GM19467 (cell line): ENCODE results near the gene MFSD11.
A peak's percentile ranks its signal among the peaks of the same experiment; 100 is the strongest.
"Not testable (repeated sequence)": the region's sequence is repeated elsewhere in the genome, so short reads cannot be mapped to it uniquely, and the experiment has no call there.

Source experiments
- ATAC-seq: cut with Tn5 transposase; IDR thresholded peaks from one replicate; pipeline ENCODE4 v1.9.1; 2021; ENCODE audit warnings: mild to moderate bottlenecking, moderate library complexity; ENCODE audit not compliant: unreplicated experiment

MFSD11 gene

DNA sequence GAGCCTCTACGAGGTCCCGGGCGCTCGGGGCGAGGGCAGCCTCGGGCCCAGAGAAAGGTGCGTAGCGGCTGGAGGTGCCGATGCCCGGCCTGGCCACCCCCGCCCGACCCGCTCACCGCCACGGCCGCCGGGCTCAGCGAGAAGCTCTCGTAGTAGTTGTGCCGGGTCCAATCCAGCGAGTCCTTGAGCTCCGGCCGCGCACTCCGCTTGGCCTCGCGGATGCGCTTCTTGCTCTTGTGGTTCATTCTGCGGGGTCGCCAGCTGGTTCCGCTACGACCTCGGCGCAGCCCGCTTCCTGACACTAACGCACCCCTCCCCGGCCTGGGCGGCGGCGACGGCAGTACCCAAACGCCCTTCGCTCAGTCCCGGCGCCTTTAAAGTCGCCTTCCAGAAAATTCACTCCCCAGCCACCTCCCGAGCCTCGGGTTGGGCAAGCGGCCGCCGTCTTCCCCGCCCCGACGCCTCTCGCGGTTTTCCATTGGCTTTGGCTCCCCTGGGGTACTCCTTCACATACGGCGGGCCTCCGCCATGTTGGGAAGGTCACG is 11.6 kb upstream of the MFSD11 start, which contains the start of gene JMJD6:
Gene JMJD6 (minus strand): TSS at position 376 of the 545 bp plus-strand sequence. CDS start 131 bp downstream, at position 245.
- ATAC-seq, result peak; percentile 60

DNA sequence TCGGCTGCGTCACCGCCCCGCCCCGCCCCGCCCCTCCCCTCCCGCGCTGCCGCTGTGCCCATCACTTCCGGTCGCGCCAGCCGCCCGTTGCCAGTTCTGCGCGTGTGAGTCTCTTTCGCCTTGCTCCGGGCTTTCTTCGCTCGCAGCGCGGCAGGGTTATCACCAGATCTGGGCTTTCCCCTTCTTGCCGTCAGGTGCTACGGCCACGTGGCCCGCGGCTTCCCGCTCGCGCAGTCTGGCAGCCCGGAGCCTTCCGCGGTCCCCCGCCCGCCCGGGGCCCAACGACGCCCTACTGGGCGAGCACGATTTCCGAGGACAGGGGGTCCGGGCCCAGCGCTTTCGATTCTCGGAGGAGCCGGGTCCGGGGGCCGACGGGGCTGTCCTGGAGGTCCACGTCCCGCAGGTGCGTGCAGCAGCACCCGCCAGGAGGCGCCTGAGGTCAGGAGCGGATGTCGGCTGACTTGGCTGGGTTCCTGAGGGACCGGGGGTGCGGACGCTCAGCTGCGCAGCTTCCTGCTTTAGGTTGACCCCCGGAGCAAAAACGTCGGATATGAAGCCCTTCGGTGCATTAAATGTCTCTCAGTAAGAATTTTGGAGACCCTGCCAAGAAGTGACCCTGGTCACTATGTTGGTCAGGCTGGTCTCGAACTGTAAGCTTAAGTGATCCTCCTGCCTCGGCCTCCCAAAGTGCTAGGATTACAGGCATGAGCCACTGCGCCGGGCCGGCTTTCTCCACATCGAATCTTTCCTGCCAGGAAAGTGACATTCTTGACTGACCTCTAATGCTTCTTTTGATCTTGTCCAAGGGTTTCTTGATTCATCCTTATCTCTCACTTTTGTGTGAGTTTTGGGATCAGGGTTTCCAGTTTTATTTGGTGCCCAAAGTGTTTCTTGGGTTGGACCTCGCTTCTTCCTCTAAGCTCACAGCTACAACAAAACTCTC is 10.9 kb upstream of the MFSD11 start, which contains the start of gene METTL23:
Gene METTL23 (plus strand): TSS at position 64 of the 943 bp plus-strand sequence. CDS start 2,872 bp downstream, outside the sequence.
- ATAC-seq, result peak; percentile 44

GRCh38 chr17:76727745-76728456 is 10.0 kb upstream of the MFSD11 start:
- ATAC-seq, result no peak

DNA sequence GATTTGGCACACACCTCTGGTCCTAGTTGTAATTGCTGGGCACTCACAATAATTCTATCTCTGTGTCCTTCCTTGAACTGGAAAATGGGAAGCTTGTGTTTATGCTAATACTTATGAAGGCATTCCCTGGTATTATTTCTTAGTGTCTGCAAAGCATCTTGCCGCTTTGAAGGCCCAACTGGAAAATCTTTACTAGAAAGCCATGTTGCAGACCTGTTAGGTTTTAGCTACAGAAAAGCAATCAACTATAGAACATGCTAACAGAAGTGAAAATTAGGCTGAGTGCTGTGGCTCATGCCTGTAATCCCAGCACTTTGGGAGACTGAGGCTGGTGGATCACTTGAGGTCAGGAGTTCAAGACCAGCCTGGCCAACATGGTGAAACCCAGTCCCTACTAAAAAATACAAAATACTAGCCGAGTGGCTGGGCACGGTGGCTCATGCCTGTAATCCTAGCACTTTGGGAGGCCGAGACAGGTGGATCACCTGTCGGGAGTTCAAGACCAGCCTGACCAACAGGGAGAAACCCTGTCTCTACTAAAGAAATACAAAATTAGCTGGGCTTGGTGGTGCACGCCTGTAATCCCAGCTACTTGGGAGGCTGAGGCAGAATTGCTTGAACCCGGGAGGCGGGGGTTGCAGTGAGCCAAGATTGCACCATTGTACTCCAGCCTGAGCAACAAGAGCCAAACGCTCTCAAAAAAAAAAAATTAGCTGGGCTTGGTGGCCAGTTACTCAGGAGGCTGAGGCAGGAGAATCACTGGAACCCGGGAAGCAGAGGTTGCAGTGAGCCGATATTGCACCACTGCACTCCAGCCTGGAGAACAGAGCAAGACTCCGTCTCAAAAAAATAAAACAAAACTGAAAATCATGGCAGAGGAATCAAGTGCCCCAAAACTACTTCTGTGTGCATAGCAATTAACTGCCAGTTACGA is 5.9 kb upstream of the MFSD11 start:
- not testable (repeated sequence) for ATAC-seq

- ATAC-seq, result no peak
Measured at GRCh38 chr17:76732734-76733617, 4.9 kb upstream of the MFSD11 start.

DNA sequence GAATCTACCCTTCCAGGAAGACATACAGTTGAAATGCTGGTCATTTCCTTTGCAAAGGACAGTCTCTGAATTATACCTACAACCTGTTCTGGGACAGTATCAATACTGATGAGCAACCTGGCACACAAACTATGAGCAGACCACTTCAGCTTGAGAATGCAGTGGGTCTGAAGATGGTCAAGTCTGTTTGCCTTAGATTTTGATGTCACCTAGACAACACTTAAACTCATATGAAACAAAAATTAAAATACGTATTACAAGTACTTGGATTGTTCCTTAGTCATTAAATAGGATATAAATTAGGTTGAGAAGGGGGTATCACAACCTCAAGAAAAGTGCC is 4.3 kb upstream of the MFSD11 start:
- no peak for ATAC-seq

DNA sequence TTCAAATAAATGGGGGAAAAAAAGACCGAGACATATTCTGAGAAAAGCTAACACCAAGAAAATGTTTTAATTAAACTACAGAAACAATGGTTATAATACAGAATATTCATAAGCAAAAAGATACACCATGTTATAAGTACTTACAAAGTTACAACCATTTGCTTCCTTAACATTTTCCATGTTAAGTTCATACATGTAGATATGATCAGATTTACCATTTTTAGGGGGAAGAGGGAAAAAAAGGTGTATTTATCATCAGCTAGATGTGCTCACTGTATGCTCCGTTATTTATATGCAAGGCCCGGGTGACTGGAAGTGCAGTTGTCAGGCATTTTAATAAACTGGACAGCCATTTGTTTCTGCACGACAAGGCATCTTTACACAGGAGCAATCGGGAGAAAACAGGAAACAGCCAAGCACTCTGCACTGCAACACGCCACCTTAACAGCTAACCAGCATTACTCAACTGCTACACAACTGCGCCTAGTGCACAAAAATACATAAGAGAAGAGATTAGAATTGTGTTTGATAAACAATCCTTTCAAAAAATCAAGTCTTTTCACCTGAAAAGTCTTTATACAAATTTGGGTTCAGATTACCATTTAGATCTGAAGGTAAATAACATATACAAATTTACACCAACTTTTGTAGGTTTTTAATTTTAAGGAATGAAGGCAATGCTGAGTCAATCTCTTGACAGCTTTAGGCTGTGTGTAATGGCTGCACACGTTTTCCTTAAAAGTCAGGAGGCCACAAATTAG is 3.7 kb upstream of the MFSD11 start:
- ATAC-seq, result no peak

DNA sequence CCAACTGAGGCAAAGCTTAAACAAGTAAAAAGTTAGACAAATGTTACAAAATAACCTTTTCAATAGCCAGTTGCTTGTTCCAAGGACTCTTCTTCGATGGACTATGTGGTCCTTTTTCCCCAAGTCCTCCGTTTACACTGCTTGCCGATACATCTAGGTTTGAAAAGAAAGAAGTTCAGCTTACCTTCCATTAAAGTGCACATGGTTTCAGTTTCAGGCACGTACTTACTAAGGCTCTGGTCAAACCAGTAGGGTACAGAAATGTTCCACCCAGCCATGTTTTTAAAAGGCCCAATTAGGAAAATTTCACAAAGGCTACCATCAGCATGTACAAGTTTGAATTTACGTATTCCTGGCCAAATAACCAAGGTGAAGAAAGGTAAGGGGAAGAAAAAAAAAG is 2.9 kb upstream of the MFSD11 start:
- no peak for ATAC-seq

DNA sequence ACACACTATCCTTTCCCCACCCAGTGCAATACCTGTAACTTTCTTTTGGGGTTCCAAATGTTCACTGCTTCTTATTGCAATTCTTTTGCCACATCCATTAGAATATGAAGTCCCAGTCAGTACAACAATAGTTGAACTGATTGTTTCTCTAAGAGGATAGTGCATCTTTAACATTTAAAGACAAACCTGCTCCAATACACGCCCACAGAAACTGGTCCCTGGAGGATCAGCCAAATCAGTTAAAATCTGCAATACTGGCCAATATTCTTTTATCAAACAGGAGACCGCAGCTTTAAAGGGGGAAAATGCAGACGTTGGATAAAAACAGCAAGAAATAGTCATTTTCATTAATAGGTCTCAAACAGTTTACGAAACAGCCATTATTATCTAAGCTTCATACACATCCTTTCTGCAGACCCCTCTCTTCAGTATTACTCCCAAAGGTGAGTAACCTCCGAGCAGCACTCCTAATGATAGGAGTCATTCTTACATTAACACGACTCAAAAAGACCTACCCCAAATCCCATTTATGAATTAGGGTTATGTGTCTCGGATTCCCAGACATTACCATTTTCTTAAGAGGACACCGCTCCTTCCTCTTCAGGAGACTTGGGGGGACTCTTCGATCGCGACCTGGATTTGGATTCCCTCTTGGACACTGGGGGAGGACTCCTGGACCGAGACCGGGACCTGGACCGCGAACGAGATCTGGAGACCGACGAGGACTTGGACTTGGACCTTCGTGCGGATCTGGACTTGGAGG is 2.2 kb upstream of the MFSD11 start:
- no peak for ATAC-seq

- ATAC-seq, result peak; percentile 12
Measured at GRCh38 chr17:76736349-76737081, 1.4 kb upstream of the MFSD11 start.

GRCh38 chr17:76737082-76737675 is 740 bp upstream of the MFSD11 start, which contains the start of gene SRSF2:
Gene SRSF2, minus strand, starts transcription at chr17:76737331. Its CDS starts 171 bp downstream, at chr17:76737160.
- peak; percentile 66 for ATAC-seq

GRCh38 chr17:76738468-76738850 is 540 bp downstream of the MFSD11 start:
- ATAC-seq, result no peak

DNA sequence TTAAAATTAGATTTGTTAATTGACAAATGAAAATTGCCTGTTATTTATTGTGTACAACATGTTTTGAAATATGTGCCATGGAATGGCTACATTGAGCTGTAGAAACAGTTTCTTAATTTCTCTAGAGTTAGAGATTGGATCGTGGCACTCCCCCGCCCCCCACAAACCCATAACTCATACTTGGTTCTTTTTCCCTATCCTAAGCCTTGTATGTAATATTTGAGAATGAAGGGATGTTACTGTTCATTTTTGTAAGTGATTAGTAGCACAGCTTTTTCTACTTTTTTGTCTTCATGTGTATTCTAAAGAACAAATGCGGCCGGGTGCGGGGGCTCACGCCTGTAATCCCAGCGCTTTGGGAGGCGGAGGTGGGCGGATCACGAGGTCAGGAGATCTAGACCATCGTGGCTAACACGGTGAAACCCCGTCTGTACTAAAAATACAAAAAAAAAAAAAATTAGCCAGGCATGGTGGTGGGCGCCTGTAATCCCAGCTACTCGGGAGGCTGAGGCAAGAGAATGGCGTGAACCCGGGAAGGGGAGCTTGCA is 1.7 kb downstream of the MFSD11 start:
- not testable (repeated sequence) for ATAC-seq

DNA sequence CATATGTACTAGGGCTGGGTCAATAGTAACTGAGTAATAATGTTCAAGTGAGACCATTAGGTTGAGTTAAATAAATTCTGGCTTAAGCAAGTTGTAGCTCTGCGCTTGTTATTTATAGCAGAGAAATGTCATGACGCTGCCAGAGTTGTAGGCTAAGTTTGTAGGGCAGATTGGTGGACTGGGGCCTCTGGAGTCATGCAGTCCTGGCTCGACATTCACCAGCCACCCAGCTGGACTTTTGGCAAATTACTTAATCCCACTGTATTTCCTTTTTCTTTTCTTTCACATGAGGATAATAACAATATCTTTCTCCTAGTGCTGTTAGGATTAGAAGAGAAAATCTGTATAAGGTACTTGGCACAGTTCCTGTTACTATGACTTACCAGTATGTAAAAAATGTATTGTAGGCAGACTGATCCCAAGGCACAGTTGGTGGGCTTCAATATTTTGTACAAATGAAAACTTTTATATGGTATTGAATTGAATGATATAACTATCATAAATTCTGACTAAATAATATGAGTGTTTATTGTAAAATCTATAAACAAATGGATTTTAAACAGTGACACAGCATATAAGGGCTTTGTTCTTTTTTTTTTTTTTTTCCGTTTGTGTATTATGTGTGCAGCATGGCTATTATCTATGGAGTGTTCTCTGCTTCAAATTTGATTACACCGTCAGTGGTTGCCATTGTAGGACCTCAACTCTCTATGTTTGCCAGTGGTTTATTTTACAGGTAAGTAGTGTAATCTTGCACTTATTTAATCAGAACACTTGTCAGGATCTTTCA is 2.6 kb downstream of the MFSD11 start:
- no peak for ATAC-seq

DNA sequence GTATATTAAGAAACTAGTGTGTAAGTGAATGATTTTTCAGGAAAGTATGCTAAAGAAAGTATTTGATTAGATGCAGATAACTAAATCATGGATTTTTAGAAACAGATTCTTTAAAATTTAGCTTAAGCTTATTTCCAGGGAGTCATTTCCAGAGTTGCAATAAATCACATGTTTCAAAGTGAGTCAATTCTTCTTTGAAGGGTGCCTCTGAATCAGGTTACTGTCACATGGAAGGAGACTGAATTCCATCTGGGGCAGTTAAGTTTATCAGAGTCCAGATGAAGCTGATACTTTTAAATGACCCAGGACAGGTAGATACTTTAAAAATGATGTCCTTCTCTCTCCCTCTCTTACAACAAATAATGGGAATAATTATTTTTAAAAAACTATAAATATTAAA is 5.0 kb downstream of the MFSD11 start:
- no peak for ATAC-seq

DNA sequence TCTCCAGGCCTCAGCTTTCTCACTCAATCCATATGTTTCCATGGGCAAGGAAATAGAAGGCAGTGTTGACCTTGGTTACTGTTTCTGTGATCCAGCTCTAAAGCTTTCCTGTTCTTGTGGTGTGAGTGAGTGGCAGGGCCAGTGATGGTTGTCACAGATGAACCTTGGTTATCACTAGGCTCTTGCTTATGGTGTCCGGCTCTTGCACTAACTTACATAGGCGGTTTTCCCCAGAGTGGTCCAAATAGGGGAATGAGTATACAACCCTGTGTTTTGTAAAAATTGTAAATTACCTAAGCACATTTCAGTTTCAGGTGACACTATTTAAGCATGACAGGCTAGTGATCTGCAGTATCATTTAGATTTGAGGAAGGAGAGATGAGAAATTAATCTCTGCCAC is 6.8 kb downstream of the MFSD11 start:
- no peak for ATAC-seq
